Activated naive CD4-positive, alpha-beta T cell treated with anti-CD3 and anti-CD28 coated beads for 36 hours (primary cell): ENCODE data around the gene SPDEF. TPM values are rescaled to one million over a fixed set of nuclear protein-coding genes. Genes with fewer than 3 reads are reported as not detected.

Experiments
- CTCF ChIA-PET: fragments of 350-600 bp; sonication (Branson Sonifier 250); formaldehyde crosslinking; loops from one replicate; lab custom pipeline; 2021; ENCODE audit warnings: antibody characterized with exemption; lab: Charles Lee
- DNase-seq: peaks from one replicate; pipeline ENCODE4 v3.0.0-alpha.2; 2020
- H3K27ac Mint-ChIP-seq: one replicate; pipeline ENCODE4 v1.8.0; 2021; ENCODE audit warnings: mild to moderate bottlenecking, mixed read lengths
- H3K27me3 Mint-ChIP-seq: one replicate; pipeline ENCODE4 v1.8.0; 2021; ENCODE audit warnings: low read depth, mixed read lengths
- H3K36me3 Mint-ChIP-seq: one replicate; pipeline ENCODE4 v1.8.0; 2021; ENCODE audit warnings: low read depth, mixed read lengths
- H3K4me1 Mint-ChIP-seq: one replicate; pipeline ENCODE4 v1.8.0; 2021; ENCODE audit warnings: low read depth, mixed read lengths
- H3K4me3 Mint-ChIP-seq: one replicate; pipeline ENCODE4 v1.8.0; 2021; ENCODE audit warnings: mild to moderate bottlenecking, moderate library complexity, mixed read lengths
- H3K9me3 Mint-ChIP-seq: one replicate; pipeline ENCODE4 v1.8.0; 2021; ENCODE audit warnings: mixed read lengths
- intact Hi-C: fragments of 100-400 bp; cut with micrococcal nuclease; formaldehyde crosslinking; loops from one replicate; pipeline ENCODE4 v1.15.1; 2023
- total RNA-seq, 2 experiments: library from RNA; stranded (reverse); gene quantifications; one replicate each; pipeline ENCODE4 v1.2.3, GENCODE V29; 2021

The SPDEF gene
- total RNA-seq, 2 experiments from 2014 or later = 0.24 to 0.35 TPM

DNA sequence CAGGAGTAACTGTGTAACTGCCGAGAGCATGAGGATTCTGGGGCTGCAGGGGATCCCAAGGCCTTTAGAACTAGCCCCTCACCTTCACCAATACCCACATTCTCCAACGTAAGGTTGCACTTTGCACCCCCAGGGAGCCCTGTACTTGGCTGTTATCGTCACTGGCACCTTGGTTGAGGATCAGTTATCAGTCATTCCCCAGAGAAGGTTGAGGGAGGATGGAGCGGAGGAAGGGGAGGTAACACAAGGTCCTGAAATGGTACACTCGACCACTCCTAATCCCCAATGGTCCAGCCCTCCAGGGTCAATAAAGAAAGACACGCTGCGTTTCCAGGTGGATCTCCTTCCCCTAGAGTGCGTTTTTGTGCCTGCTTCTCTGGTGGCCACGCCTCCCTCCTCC lies 1.1 kb upstream of the SPDEF start:
- Mint-ChIP-seq H3K27me3 (no peaks in the 10 kb centered on the region), H3K9me3 (peaks cover 4% of the 10 kb centered on the region), H3K4me3 (no peak overlapping the region), H3K27ac (no peak overlapping the region), H3K4me1 (peaks cover 14% of the 10 kb centered on the region), H3K36me3 (no peaks in the 10 kb centered on the region)
- intact Hi-C loops = no loop called here
- no peak for DNase-seq
- CTCF ChIA-PET = no interaction called here

DNA sequence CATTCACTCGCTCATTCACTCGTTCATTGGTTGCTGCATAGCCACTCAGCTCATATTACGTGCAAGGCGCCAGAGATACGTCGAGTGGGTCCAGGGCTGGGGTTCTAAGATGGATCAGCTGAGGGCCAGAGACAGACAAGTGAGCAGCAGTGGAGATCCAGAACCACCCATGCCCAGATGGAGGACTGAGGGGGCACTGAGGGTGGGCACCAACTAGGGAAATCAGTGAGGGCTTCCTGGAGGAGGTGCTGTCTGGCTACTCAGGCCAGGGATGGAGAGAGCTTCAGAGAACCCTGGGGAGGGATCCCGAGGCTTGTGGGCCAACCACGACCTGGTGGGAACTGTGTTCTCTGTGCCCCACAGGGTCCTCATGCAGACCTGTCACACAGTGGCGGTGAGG lies 364 bp upstream of the SPDEF start:
- Mint-ChIP-seq H3K27me3 (no peaks in the 10 kb centered on the region), H3K36me3 (no peaks in the 10 kb centered on the region), H3K4me3 (no peak overlapping the region), H3K9me3 (peaks cover 4% of the 10 kb centered on the region), H3K27ac (no peak overlapping the region), H3K4me1 (peaks cover 14% of the 10 kb centered on the region)
- no peak for DNase-seq
- intact Hi-C loops = no loop called here
- CTCF ChIA-PET = interaction anchor here (1.1 kb wide), 1 partner anchor 29 kb away, joined by 3 read pairs; no protein-coding TSS in a partner anchor

DNA sequence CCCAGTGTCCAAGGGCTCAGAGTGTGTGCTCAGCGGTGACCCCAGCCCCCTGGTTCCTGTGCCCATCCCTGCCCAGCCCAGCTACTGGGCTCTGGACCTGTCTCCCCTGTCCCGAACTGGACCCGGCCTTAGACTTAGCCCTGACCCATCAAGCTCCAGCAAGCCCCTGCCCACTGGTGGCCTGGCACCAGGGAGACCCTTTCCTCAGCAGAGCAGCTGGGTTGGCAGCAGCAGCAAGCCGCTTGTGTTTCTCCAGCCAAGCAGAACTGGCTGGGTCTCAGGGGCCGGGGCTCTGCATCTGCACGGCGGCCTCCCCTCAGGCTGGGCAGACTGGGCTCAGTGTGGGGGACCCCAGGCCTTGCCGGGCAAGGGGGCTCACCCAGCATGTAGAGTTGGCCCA lies 801 bp downstream of the SPDEF start:
- no peak for DNase-seq
- H3K27me3 Mint-ChIP-seq = no peaks in the 10 kb centered on the region
- CTCF ChIA-PET = no interaction called here
- no peaks in the 10 kb centered on the region for H3K36me3 Mint-ChIP-seq
- H3K4me3 Mint-ChIP-seq = no peak overlapping the region
- peaks cover 14% of the 10 kb centered on the region for H3K4me1 Mint-ChIP-seq
- no peak overlapping the region for H3K27ac Mint-ChIP-seq
- intact Hi-C loops = no loop called here
- H3K9me3 Mint-ChIP-seq = peaks cover 4% of the 10 kb centered on the region

DNA sequence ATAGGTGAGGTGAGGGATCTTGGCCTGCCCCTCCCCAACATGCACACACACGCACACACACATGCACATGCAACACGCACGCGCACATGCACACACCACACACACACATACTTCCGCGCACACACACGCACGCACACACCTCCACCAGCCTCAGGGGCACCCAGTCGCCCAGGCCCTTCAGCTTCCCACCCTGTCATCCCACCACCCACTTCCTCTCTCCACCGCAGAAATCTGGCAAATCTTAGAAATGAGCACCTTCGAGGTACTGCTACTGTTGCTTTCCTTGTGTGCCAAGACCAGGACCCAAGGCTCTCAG lies 1.2 kb downstream of the SPDEF start:
- H3K27ac Mint-ChIP-seq = no peak overlapping the region
- intact Hi-C loops = no loop called here
- H3K9me3 Mint-ChIP-seq = peaks cover 4% of the 10 kb centered on the region
- CTCF ChIA-PET = no interaction called here
- H3K36me3 Mint-ChIP-seq = no peaks in the 10 kb centered on the region
- peaks cover 14% of the 10 kb centered on the region for H3K4me1 Mint-ChIP-seq
- H3K4me3 Mint-ChIP-seq = no peak overlapping the region
- DNase-seq = no peak
- H3K27me3 Mint-ChIP-seq = no peaks in the 10 kb centered on the region

DNA sequence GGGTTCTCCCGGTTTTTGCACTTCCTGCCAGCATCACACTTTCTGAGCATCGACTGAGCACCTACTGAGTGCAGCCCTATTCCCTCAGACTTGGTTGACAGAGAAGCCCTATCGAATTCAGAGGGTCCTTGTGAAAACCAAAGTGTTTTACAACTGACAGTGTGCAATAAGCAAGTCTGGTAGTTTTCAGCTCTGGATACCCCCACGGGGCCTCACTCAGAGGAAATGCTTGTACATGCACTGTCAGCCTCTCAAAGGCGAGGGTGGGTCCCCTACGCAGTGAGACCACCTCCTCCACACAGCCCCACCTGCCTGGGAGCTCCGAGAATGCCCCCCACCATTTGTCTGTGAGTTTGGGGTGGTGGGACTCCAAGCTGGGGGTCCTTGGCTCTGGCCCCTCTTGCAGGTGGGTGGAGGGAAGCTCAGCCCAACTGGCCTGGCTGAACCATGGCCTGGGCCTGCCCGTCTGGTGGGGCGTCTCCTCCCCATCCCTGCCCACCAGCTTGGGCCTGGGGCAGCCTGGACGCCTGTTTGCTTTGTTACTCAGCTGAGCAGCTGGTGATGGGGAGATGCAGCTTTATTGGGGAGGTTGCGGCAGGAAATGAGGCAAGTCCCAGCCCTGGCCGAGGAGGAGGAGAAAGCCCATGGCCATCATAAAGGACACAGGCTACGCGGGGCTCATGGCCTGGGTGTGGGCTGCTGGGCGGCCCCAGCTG lies 1.7 kb downstream of the SPDEF start:
- peaks cover 14% of the 10 kb centered on the region for H3K4me1 Mint-ChIP-seq
- H3K36me3 Mint-ChIP-seq = no peaks in the 10 kb centered on the region
- CTCF ChIA-PET = no interaction called here
- peak overlapping the region; percentile 36 for H3K27ac Mint-ChIP-seq
- intact Hi-C loops = no loop called here
- no peak for DNase-seq
- no peaks in the 10 kb centered on the region for H3K27me3 Mint-ChIP-seq
- H3K4me3 Mint-ChIP-seq = no peak overlapping the region
- H3K9me3 Mint-ChIP-seq = peaks cover 4% of the 10 kb centered on the region

DNA sequence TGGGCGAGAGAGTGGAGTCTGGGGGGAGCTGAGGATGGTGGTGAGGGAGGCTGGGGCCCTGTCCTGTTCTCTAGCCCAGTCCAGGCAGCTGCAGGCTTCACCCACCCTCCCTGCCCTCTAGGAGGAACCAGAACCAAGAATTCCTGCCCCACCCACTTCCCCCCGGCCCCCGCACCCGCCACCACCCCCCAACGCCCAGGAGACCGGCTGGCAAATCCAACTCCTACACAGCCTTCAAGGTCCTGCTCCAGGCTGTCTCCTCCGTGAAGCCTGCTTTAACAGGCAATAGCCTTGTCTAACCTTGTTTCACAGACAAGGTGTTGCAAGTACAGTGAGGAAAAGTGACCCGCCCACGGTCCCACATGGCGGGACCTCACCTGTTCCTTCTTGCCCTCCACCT lies 2.4 kb downstream of the SPDEF start:
- H3K4me3 Mint-ChIP-seq = no peak overlapping the region
- peaks cover 4% of the 10 kb centered on the region for H3K9me3 Mint-ChIP-seq
- H3K27ac Mint-ChIP-seq = no peak overlapping the region
- intact Hi-C loops = no loop called here
- H3K4me1 Mint-ChIP-seq = peaks cover 14% of the 10 kb centered on the region
- no peak for DNase-seq
- no peaks in the 10 kb centered on the region for H3K36me3 Mint-ChIP-seq
- CTCF ChIA-PET = no interaction called here
- no peaks in the 10 kb centered on the region for H3K27me3 Mint-ChIP-seq

DNA sequence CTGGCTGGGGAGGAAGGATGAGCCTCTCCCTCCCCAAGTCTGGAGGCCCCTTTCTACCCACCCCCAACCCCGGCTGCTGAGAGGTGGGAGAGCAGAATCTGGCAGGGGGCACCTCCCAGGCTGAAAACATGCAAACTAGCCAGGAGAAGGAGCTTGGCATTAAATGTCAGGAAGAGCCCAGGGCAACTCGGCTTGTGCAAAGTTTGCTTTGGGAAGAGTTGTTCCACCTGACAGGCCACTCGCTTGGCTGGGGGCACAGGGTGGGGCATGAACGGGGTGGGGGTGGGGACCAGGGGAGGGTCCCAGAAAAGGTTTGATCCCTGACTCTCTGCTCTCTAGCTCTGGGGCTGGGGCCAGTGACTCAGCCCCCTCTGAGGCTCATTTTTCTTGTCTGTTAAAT lies 3.0 kb downstream of the SPDEF start:
- no peaks in the 10 kb centered on the region for H3K36me3 Mint-ChIP-seq
- intact Hi-C loops = no loop called here
- peaks cover 14% of the 10 kb centered on the region for H3K4me1 Mint-ChIP-seq
- DNase-seq = no peak
- H3K4me3 Mint-ChIP-seq = no peak overlapping the region
- no peaks in the 10 kb centered on the region for H3K27me3 Mint-ChIP-seq
- H3K9me3 Mint-ChIP-seq = peaks cover 1% of the 10 kb centered on the region
- CTCF ChIA-PET = no interaction called here
- no peak overlapping the region for H3K27ac Mint-ChIP-seq

DNA sequence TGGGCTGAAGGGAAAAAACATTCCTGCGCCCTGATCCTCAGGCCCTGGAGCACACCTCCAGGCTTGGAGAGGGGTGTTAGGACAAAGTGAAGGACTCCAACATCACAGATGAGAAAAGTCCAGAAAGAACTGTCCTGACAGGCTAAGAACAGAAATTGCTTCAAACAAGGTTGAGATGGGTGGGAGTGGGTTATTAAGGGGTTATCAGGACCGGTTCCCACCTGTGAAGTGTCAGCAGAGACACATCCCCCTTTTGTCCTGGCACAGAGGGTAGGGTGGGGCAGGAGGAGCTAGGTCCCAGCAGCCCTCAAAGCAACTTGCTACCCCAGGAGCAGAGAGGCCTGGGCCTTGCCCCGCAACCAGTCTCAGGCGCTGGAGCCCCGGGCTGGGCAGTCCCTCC lies 3.5 kb downstream of the SPDEF start:
- Mint-ChIP-seq H3K27ac (no peak overlapping the region), H3K27me3 (no peaks in the 10 kb centered on the region), H3K36me3 (no peaks in the 10 kb centered on the region), H3K9me3 (no peaks in the 10 kb centered on the region), H3K4me3 (no peak overlapping the region), H3K4me1 (peaks cover 14% of the 10 kb centered on the region)
- CTCF ChIA-PET = no interaction called here
- intact Hi-C loops = no loop called here
- no peak for DNase-seq

DNA sequence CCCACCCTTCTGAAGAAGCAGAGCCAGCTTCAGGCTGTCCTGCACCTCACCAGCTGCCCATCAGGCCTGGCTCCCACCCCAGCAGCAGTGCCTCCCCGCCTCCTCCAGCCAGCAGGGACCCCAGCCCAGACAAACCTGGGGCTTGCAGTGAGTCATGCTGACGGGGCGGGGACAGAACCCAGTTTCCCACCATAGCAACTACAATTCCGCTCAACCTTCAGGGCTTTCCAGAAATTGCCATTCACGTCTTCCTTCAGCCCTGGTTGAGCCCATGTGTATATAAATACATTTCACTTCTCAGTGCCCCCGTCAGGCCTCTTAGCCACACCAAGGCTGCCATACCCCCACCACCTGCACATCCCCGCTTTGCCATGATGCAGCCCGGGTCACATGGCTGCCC lies 4.4 kb downstream of the SPDEF start:
- H3K4me1 Mint-ChIP-seq = peaks cover 14% of the 10 kb centered on the region
- no peak overlapping the region for H3K27ac Mint-ChIP-seq
- no peak overlapping the region for H3K4me3 Mint-ChIP-seq
- intact Hi-C loops = no loop called here
- H3K27me3 Mint-ChIP-seq = no peaks in the 10 kb centered on the region
- H3K9me3 Mint-ChIP-seq = no peaks in the 10 kb centered on the region
- no peak for DNase-seq
- CTCF ChIA-PET = no interaction called here
- H3K36me3 Mint-ChIP-seq = no peaks in the 10 kb centered on the region

DNA sequence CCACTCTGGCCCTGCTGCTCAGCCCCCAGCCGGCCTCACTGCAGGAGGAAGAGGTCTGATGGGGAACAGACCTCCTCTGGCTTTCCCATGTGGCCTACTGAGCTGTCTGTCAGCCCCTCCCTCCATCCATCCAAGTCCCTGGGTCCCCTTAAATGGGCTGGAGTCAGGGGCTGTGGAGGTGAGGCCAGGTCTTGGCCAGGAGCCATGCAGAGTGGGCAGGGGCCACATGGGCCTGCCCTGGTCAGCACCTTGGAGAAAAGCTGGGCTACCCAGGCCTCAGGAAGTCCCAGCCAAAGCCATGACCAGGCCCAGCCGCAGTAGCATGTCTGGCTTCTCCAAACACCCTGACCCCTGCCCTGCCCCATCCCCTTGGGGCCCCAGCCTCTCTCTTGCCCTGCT lies 6.3 kb downstream of the SPDEF start:
- intact Hi-C loops = loop anchor here (10.0 kb wide), 1 partner anchor 905 kb away; no protein-coding TSS in a partner anchor
- no peak overlapping the region for H3K27ac Mint-ChIP-seq

DNA sequence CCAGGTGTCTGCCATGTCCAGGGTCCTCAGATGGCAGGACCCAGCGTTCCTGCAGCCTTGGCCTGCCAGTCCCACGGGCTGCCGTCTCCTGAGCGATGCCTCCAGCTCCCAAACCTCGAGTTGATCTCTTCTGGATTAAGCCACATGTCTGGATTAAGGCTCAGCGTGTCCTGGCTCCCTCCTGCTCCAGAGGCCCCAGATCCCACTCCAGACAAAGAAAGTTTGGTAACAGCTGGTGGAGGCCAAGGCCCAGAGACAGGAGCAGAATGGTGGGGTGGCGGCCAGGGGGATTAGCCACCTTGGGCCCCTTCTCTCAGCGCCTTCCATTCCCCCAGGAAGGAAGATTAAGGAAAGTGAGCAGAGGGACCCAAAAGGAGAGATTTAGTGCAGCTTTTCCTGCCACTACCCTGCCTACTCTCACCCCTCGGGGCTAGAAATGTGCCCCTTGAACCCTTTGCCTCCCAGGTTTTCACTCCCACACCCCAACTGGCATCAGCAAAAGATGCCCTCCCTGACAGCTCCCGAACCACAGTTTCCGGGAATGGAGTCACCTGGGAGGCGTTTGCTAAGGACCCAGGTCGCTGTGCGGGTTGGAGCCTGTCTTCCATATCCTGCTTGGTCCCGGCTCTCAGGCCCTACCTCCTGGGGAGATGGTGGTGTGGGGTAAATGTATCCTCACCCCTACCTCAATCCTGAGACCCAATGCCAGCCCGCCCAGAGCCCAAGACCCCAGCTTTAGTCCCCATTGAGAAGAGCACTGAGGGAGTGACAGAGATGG lies 6.9 kb downstream of the SPDEF start:
- no peak overlapping the region for H3K27ac Mint-ChIP-seq
- no peaks in the 10 kb centered on the region for H3K9me3 Mint-ChIP-seq
- no peaks in the 10 kb centered on the region for H3K27me3 Mint-ChIP-seq
- H3K4me3 Mint-ChIP-seq = no peak overlapping the region
- DNase-seq = no peak
- H3K4me1 Mint-ChIP-seq = peaks cover 6% of the 10 kb centered on the region
- H3K36me3 Mint-ChIP-seq = no peaks in the 10 kb centered on the region
- CTCF ChIA-PET = interaction anchor here (0.6 to 1.2 kb wide), 2 partner anchors 89 to 254 kb away, joined by 3 read pairs; no protein-coding TSS in a partner anchor
- intact Hi-C loops = loop anchor here (10.0 kb wide), 1 partner anchor 904 kb away; no protein-coding TSS in a partner anchor

More for the DNA sequence above, 6.3 kb downstream of the SPDEF start:
- Mint-ChIP-seq H3K27me3 (no peaks in the 10 kb centered on the region), H3K36me3 (no peaks in the 10 kb centered on the region), H3K4me1 (peaks cover 9% of the 10 kb centered on the region), H3K4me3 (no peak overlapping the region), H3K9me3 (no peaks in the 10 kb centered on the region)
- no peak for DNase-seq
- CTCF ChIA-PET = no interaction called here

DNA sequence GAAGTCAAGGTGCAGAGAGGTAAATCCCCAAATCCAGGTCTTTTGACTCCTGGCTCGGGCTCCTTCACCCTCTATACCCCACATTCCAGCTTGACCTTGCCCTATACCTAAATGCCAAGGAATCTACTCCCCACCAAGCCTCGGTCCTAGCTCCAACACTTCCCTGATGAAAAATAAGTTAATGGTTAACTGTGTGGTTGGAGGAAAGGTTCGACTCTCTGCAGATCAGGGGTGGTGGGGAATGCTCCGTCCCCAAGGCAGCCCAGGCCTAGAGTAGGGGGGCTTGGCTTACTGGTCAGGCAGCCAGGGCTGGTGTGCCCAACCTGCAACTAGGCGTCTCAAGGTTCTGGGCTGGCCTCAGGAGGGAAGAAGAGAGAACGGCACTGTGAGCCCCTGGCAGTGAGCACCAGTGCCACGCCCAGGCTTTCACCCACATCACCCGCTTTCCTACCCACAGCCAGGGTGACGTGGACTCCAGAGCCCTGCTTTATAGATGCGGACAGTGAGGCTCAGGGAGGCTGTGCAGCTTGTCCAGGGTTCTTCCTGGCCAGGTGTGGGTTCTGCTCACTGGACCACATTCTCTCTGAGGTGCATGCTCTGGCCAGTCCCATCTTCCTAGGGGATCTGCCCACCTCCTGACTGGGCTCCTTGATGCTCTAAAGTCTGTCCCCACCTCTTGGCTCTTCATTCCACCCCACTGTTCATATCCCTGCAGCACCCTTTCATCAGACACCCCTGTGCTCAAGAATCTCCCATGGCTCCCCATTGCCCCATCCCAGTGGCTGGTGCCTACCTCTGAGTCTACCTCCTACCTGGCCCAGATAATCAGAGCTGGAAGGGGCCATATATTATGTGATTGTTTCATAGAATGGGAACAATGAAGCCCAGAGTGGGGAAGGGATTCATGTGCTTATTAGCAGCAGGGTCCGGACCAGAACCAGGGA lies 8.2 kb downstream of the SPDEF start:
- intact Hi-C loops = loop anchor here (10.0 kb wide), 1 partner anchor 903 kb away; no protein-coding TSS in a partner anchor
- DNase-seq = no peak
- H3K9me3 Mint-ChIP-seq = no peaks in the 10 kb centered on the region
- no peak overlapping the region for H3K27ac Mint-ChIP-seq
- no peaks in the 10 kb centered on the region for H3K4me1 Mint-ChIP-seq
- no peaks in the 10 kb centered on the region for H3K36me3 Mint-ChIP-seq
- no peaks in the 10 kb centered on the region for H3K27me3 Mint-ChIP-seq
- CTCF ChIA-PET = interaction anchor here (0.6 to 1.2 kb wide), 2 partner anchors 88 to 255 kb away, joined by 3 read pairs; no protein-coding TSS in a partner anchor
- H3K4me3 Mint-ChIP-seq = no peak overlapping the region
